ENCODE data around the gene TYW1B.
"Not testable (repeated sequence)": the region's sequence is repeated elsewhere in the genome, so short reads cannot be mapped to it uniquely, and the experiment has no call there.

Gene TYW1B

DNA sequence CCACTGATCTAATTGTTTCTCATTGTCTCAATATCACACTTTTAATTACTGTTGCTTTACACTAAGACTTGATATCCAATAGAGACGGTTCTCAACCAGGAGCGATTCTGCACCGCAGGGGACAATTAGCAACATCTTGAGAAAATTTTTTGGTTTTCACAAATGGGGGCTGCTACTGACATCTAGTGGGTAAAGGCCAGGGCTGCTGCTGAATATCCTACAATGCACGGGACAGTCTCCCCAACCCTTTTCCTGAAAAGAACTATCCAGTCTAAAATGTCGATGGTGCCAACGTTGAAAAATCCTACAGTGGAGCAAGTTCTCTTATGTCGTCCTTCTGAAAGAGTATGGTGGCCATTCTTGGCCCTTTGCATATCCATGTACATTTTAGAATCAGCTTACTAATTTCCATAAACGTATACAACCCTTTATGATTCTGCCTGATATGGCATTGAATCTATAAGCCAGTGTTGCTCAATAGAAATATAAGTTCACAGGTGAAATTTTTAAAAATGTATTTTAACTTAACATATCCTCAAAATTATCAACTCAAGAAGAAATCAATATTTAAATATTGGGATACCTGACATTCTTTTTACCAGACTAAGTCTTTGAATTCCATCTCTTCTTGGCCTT is 192.6 kb downstream of the TYW1B start:
- not testable (repeated sequence) for FAIRE-seq; DNase-seq (ENCODE audit: insufficient read length, low spot score)

DNA sequence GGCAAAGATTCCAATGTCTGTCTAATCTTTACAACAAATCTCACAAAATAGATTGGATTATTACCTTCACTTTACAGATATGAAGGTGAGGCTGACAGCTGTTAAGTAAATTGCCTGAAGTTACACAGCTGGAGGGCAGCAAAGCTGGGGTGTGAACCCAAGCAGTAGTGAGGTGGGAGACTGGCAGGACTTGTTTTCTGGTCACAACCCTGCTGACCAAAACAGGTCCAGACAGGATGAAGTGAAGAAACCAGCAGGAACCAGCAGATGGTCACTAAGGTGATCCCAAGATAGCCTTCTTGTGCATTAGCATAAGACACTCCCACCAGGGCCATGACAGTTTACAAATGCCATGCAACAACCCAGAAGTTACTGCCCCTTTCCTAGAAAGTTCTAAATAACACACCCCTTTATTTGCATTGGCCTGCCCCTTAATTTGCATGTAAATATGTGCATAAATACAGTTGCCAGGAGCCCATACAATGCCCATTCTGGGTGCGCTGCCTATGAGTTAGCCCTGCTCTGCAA is 195.2 kb downstream of the TYW1B start:
- not testable (repeated sequence) for FAIRE-seq; DNase-seq (ENCODE audit: insufficient read length, low spot score)

DNA sequence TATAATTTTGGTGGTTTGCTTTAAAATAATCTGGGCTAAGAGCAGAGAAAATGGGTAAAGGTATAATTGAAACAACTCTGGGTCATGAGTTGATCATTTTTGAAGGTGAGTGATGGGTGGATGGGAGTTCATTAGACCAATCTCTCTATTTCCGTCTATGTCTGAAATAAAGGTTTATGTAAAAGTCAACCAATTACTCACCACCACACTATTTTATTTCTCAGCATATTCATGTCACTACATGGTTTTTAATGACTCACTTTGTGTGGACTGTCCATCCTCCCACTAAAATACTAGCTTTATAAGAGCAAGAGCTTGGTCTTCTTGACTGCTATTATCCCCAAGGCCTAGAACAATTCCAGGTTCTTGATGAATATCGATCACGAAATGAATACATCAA is 199.6 kb downstream of the TYW1B start:
- not testable (repeated sequence) for FAIRE-seq; DNase-seq (ENCODE audit: insufficient read length, low spot score)

DNA sequence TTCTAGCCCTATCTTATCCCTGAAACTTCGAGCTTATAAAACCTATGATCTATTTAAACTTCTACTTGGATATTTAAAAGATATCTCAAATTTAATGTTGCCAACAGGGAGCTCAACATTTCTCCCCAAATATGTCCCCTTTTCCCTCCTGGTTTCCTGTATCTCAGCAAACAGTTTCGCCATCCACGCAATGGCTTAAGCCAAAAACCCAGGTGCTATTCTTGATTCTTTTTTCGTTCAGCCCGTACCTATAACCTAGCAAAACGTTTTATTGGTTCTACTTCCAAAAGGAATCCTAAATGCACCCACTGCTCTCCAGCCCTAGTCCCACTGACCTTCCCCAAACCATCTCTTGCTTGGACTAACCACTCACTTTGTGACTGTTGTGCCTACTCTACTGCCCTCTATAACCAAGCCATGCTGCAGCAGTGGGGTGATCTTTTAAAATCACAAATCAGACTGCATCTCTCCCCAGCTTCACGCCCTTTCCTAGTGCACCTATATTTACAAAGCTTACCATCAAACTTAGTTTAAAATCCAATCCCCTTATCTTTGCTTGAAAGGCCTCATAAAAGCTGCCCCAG is 201.5 kb downstream of the TYW1B start:
- not testable (repeated sequence) for FAIRE-seq; DNase-seq (ENCODE audit: insufficient read length, low spot score)

DNA sequence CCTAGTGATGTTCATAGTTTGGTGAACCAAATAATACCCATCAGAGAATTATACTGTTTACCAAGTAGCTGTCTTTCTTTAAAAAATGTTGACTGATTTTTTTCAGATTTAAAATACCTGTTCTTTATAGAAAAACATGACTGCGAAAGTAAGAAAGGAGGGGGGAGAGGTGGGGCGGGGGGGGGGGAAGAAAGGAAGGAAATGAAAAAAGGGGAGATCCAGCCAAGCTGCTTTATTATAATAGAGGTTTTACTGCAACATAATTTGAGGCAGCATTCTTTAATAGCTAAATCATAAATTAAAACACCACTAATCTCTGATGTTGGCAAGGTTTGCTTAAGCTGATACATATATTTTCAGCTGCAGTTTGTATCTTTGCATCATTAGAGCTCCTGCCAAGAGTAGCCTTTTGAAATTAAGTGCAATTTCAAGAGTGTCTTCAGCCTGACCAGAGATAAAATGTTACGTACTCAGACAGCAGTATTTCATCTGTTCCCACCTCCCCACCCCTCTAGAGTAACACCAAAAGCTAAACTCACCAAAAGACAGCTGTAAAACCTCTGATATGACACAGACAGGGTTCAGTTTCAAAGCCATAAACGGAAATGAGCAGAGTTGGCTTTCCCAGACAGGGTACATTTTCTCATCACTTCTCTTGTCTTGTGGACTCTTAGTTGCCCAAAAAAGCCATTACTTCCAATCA is 202.1 kb downstream of the TYW1B start:
- FAIRE-seq; DNase-seq (ENCODE audit: insufficient read length, low spot score): not testable (repeated sequence)

DNA sequence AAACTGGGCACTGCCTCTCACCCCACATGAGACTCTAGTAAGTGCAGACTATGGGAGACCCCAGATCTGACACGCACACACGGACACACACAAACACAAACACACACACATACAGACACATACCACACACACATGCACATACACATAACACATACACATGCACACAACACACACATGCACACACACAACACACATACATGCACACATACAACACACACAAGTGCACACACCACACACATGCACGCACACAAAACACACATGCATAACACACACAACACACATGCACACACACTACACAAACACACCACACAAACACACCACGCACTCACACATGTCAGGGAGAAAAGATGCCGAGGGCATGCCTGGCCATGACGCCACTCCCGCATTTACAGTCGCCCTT is 205.5 kb downstream of the TYW1B start:
- DNase-seq (ENCODE audit: insufficient read length, low spot score), result no peak
- peak; percentile 57 for FAIRE-seq

DNA sequence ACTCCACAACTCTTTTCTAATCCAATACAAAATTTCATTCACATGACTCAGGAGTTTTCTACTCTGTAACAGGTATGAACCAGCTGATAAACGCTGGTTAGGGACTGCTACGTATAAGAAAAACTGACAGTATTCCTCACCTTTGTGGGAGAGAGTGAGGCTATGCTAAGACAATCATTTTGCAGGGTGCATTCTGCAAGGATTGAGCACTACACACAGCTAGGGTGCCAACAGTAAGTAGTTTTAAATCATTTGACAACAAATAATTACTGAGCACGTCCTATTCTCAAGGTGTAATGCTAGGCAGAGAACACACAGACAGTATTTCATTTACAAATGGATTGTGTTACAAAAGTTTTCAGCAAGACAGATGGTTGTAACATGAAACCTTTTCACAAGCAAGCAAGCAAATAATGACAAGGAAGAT is 206.2 kb downstream of the TYW1B start:
- not testable (repeated sequence) for DNase-seq (ENCODE audit: insufficient read length, low spot score); FAIRE-seq

DNA sequence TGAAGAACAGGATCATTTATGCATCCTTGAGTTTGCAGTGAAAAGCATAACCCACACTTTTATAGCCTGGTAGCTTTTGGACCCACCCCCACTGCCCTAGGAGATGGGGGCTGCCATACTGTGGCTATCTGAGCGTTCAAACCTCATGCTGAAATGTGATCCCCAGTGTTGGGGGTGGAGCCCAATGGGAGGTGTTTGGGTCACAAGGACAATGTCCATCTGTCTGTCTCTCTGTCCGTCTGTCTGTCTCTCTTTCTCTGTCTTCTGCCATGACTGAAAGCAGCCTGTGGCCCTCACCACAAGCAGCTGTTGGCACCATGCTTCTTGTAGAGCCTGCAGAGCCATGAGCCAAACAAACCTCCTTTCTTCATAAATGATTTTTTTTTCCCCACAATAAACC is 207.1 kb downstream of the TYW1B start:
- FAIRE-seq; DNase-seq (ENCODE audit: insufficient read length, low spot score): not testable (repeated sequence)

DNA sequence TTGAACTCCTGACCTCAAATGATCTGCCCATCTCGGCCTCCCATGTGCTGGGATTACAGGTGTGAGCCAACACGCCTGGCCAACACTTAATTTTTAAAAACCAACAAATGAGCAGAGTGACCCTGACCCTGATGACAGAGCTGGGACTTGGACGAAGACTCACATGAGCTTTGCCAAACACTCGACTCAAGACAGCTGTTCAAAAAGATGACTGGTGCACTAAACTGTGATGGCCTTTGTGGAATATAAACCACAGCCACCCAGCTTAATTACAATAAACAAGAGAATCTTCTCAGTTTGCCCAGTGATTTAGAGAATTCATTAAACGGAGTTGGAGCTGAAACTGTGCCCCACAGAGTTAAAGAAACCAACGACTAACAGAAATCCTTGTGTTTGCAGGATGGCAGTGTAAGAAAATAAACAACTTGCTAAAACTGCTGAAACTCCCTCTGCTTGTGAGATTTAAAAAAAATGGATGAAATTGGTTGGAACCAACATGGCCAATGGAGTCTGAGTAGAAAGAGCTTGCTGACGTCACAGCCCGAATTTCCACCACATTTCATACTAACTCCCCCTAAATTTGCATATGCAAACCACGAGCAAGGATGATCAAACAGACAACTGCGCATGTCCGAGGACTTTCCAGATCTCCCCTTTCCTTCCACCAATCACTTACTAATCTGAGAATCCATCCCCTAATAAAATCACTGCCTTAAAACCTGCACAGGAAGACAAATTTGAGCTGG is 209.4 kb downstream of the TYW1B start:
- DNase-seq (ENCODE audit: insufficient read length, low spot score); FAIRE-seq: not testable (repeated sequence)

DNA sequence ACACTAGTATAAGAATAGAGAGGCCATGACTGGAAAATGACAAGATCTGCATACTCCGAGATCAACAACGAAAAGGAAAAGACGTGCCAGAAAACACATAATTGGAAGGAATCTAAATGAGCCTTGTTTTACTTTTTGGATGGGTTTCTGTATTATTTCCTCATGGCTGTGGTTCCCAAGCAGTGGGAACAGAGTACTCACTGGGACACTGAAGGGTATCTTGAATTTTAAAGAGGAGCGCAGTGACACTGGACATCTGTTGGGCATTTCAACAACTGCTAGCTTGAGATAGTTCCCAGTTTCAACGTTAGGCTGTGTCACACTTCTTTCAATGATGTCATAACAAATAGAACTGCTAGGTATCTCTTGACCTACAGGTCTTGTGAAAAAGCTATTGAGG is 218.2 kb downstream of the TYW1B start:
- not testable (repeated sequence) for DNase-seq (ENCODE audit: insufficient read length, low spot score); FAIRE-seq

DNA sequence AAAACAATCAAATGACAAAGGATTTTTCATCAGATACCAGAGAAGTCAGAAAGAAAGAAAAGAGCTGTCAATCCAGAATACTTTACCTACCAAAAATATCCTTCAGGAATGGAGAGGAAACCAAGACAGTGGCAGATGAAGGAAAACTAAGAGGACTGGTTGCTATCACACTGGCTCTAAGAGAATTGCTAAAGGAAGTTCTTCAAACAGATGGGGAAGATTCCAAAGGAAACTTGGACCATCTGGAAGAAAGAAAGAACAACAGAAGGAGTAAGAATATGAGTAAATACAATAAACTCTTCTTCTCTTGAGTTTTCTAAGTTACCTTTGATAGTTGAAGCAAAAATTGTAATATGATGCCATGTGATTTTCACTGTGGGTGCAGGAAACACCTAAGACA is 220.0 kb downstream of the TYW1B start:
- not testable (repeated sequence) for DNase-seq (ENCODE audit: insufficient read length, low spot score); FAIRE-seq

DNA sequence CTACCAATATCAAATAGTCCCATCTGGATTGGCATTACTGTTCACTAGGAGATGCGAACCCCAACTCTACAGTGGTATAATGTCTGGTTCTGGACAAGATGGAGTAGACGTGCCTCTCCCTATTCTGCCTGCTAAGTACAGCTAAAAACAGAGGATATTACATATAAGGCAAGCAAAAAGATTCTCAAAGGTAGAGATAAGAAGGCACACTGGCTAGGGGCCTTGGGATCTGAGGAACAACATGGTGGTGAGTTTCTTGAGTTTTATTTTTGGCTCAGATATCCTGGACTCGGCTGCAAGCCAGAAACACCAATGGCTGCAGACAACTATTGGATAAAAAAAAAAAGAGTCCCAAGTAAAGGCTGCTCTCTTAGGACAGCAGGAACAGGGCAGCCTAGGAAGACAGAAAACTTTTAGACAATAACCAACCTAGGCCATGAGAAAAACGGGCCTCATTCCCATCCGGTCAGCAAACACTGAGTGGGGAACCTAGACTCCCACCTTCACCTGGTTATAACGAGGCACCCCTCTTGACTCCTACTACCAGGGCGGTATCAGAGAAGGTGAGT is 222.1 kb downstream of the TYW1B start:
- not testable (repeated sequence) for FAIRE-seq

DNA sequence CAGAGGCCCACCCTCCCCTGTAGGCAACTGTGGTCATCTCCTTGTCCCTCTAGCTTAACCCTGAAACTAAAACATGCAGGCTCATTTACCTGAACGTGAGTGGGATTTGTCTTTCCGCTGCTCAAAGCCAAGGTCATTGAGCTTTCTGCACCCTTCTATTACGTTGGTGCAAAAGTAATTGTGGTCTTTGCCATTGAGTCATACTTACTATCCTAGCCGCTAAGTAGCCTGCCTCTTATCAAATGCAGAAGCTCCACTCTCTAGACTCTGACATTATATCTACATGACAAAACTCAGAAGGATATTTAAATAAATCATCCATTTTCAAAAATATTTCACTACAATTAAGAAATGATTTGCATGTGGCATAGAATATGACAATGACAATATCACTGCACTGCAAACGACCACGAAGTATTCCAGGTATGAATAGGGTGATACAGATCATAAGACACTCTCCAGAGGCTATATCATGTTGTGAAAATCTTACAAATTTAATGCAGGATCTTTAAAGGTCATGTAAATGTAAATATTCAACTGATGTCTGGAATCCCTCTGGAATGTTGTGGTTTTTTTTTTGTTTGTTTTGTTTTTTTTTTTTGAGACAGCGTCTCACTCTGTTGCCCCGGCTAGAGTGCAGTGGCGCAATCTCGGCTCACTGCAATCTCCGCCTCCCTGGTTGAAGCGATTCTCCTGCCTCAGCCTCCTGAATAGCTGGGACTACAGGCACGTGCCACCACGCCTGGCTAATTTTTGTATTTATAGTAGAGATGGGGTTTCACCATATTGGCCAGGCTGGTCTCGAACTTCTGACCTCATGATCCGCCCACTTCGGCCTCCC is 223.0 kb downstream of the TYW1B start:
- not testable (repeated sequence) for FAIRE-seq; DNase-seq (ENCODE audit: insufficient read length, low spot score)

More for the DNA sequence above, 222.1 kb downstream of the TYW1B start:
- DNase-seq (ENCODE audit: insufficient read length, low spot score), result not testable (repeated sequence)

DNA sequence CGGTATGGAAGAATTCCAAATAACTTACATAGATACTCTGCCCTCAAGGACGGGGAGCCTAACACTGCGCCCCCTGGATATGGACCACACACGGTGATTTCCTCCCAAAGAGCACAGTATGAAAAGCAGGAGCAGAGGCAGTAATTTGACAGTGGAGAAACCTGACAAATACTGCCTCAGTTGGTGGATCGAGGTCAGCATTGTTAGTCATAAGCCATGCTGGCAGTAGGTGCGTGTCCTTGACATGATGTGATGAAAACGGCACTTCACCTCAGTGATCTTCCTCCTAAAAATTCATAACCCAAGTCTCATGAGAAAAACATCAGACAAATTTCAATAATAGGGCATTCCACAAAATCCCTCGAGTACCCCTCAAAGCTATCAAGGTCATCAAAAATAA is 224.5 kb downstream of the TYW1B start:
- FAIRE-seq; DNase-seq (ENCODE audit: insufficient read length, low spot score): not testable (repeated sequence)

DNA sequence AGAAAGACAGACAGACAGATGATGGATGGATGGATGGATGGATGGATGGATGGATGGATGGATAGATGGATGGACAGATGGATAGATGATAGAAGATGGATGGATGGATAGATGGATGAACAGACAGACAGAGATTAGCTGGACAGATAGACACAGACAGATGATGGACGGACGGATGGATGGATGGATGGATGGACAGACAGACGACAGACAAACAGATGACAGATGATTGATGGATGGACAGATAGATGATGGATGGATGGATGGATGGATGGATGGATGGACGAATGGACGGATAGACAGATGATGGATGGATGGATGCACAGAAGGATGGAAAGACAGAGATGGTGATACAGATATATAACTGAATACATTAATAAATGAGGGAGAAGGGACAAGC is 224.9 kb downstream of the TYW1B start:
- DNase-seq (ENCODE audit: insufficient read length, low spot score) (no peak), FAIRE-seq (no peak)

DNA sequence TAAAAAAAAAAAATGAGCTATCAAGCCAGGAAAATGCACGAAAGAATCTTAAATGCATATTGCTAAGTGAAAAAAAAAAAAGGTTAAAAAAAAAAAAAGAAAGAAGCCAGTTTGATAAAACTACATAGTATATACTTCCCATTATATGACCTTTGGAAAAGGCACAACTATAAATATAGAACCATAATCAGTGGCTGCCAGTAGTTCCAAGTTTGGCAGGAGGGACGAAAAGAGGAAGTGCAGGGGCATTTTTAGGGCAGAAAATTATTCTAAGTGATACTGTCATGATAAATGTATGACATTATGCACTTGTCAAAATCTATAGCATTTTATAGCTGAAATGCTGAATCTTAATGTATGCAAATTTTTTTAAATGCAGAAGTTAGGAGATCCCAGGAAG is 226.3 kb downstream of the TYW1B start:
- DNase-seq (ENCODE audit: insufficient read length, low spot score); FAIRE-seq: not testable (repeated sequence)

DNA sequence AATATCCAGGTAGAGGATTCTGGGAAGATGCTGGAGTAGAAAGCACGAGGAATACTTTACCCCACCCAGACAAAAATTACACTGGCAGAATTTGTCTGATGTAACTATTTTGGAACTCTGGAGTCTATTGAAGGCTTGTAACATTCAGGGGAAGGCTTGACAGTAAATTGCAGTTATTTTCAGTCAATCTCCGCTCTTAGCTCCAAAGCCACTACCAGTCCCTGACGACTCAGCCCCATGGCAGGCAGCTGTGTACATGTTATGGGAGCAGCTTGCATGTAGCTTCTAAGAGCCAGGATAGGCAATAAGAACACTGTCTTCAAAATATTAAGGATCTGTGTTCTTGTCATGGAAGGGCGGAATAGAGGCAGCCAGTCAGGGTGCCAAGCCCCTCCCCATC is 238.0 kb downstream of the TYW1B start:
- not testable (repeated sequence) for DNase-seq (ENCODE audit: insufficient read length, low spot score); FAIRE-seq

DNA sequence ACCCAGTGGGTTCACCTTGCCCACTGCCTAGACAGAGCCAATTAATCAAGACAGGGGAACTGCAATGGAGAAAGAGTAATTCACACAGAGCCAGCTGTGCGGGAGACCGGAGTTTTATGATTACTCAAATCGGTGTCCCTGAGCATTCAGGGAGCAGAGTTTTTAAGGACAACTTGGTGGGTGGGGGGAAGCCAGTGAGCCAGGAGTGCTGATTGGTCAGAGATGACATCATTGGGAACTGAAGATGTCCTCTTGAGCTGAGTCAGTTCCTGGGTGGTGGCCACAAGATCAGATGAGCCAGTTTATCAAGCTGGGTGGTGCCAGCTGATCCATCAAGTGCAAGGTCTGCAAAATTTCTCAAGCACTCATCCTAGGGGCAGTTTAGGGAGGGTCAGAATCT is 240.7 kb downstream of the TYW1B start:
- DNase-seq (ENCODE audit: insufficient read length, low spot score); FAIRE-seq: not testable (repeated sequence)

DNA sequence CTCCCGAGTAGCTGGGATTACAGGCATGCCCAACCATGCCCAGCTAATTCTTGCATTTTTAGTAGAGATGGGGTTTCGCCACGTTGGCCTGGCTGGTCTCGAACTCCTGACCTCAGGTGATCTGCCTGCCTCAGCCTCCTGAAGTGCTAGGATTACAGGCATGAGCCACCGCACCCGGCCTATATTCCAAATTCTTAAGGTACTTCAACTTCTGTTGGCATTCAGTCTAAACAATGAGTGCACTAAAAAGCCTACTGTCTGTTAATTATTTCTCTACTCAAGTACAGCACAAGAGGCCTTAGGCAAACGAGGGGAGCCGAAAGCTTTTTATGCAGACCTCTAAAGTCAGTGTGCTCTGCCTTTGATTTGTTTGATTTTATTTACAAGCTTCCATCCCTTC is 243.4 kb downstream of the TYW1B start:
- not testable (repeated sequence) for FAIRE-seq; DNase-seq (ENCODE audit: insufficient read length, low spot score)
